ENCODE measurements around the gene LDB3.

LDB3 gene

DNA sequence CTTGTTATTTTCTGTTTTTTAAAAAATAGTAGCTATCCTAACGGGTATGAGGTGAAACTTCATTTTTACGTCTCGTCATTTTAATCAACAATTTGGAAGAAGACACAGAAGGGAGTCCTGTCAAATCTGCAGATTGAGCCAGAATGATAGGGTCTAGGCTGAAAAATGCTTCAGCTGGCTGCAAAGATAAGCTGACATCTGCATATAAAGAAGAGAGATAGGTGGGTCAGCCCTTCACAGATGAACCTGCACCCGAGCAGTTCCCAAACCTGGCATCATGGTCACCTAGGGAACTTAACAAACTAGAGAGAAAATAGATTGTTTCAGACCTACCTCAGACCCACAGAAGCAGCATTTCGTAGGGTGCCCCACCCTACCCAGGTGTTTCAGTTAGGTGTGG is 52.9 kb downstream of the LDB3 start:
- no peak for DNase-seq (ENCODE audit: extremely low spot score)
- POLR2A ChIA-PET, result interaction anchor here (1.1 kb wide), 1 partner anchor 35 kb away, joined by 6 read pairs; the partner anchor contains the start of gene BMPR1A
- TF ChIP-seq L3MBTL2 (conservative IDR thresholded peaks at IDR 0.05), result no peak
- no peak for TF ChIP-seq BHLHE40 (IDR thresholded peaks at IDR 0.05; ENCODE audit: borderline replicate concordance)
- no peak for TF ChIP-seq ELF4 (IDR thresholded peaks at IDR 0.05)
- TF ChIP-seq FOXA1 (IDR thresholded peaks at IDR 0.05), result no peak
- TF ChIP-seq HDGF (IDR thresholded peaks at IDR 0.05; ENCODE audit: borderline replicate concordance), result no peak
- TF ChIP-seq SUZ12 (IDR thresholded peaks at IDR 0.05), result no peak
- no peak for TF ChIP-seq ZNF384 (IDR thresholded peaks at IDR 0.05)
- TF ChIP-seq NFRKB (IDR thresholded peaks at IDR 0.05), result no peak
- no peak for TF ChIP-seq LEF1 (IDR thresholded peaks at IDR 0.05; ENCODE audit: borderline replicate concordance)
- no peak for TF ChIP-seq FOXM1 (IDR thresholded peaks at IDR 0.05; ENCODE audit: borderline replicate concordance)
- no peak for TF ChIP-seq FOXK2 (IDR thresholded peaks at IDR 0.05)
- no peak for TF ChIP-seq TARDBP (IDR thresholded peaks at IDR 0.05)
- no peak for TF ChIP-seq CTBP1 (IDR thresholded peaks at IDR 0.05; ENCODE audit: borderline replicate concordance)
- TF ChIP-seq SP1 (IDR thresholded peaks at IDR 0.05), result no peak
- CTCF ChIA-PET, result interaction anchor here (0.6 kb wide), 1 partner anchor 109 kb away, joined by 4 read pairs; no protein-coding TSS in a partner anchor

DNA sequence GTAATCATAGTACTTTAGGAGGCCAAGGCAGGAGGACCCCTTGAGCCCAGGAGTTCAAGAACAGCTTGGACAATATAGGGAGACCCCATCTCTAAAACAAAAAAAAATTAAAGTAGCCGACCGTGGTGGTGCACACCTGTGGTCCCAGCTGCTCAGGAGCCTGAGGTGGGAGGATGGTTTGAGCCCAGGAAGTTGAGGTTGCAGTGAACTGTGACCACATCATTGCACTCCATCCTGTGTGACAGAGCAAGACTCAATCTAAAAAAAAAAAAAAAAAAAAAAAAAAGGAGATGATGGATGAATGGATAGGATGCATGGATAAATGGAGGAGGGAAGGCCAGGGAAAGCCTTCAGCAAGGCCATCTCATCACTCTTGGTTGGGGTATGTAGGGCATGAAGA is 54.7 kb downstream of the LDB3 start:
- TF ChIP-seq PKNOX1 (IDR thresholded peaks at IDR 0.05) (no peak), CTBP1 (IDR thresholded peaks at IDR 0.05; ENCODE audit: borderline replicate concordance) (no peak), ZNF384 (IDR thresholded peaks at IDR 0.05) (no peak), ARNT (IDR thresholded peaks at IDR 0.05) (no peak), FOXK2 (IDR thresholded peaks at IDR 0.05) (no peak)
- ChIA-PET CTCF (no interaction called here), POLR2A (no interaction called here)
- DNase-seq (ENCODE audit: extremely low spot score), result no peak

- DNase-seq (ENCODE audit: extremely low spot score), result no peak
- ChIA-PET CTCF (no interaction called here), POLR2A (no interaction called here)
- no peak for TF ChIP-seq HDGF (IDR thresholded peaks at IDR 0.05; ENCODE audit: borderline replicate concordance)
- no peak for TF ChIP-seq FOXK2 (IDR thresholded peaks at IDR 0.05)
- no peak for TF ChIP-seq SUZ12 (IDR thresholded peaks at IDR 0.05)
- TF ChIP-seq LEF1 (IDR thresholded peaks at IDR 0.05; ENCODE audit: borderline replicate concordance), result no peak
- no peak for TF ChIP-seq BHLHE40 (IDR thresholded peaks at IDR 0.05; ENCODE audit: borderline replicate concordance)
- TF ChIP-seq ZNF384 (IDR thresholded peaks at IDR 0.05), result no peak
- TF ChIP-seq CTBP1 (IDR thresholded peaks at IDR 0.05; ENCODE audit: borderline replicate concordance), result no peak
- no peak for TF ChIP-seq L3MBTL2 (conservative IDR thresholded peaks at IDR 0.05)
- TF ChIP-seq TARDBP (IDR thresholded peaks at IDR 0.05), result no peak
- no peak for TF ChIP-seq SP1 (IDR thresholded peaks at IDR 0.05)
- no peak for TF ChIP-seq ARNT (IDR thresholded peaks at IDR 0.05)
- no peak for TF ChIP-seq NFRKB (IDR thresholded peaks at IDR 0.05)
- no peak for TF ChIP-seq FOXA1 (IDR thresholded peaks at IDR 0.05)
Measured at GRCh38 chr10:86724445-86724844, 56.1 kb downstream of the LDB3 start.

- POLR2A ChIA-PET, result no interaction called here
- CTCF ChIA-PET, result no interaction called here
- no peak for DNase-seq (ENCODE audit: extremely low spot score)
- TF ChIP-seq L3MBTL2 (conservative IDR thresholded peaks at IDR 0.05), result no peak
- no peak for TF ChIP-seq CTBP1 (IDR thresholded peaks at IDR 0.05; ENCODE audit: borderline replicate concordance)
- no peak for TF ChIP-seq FOXM1 (IDR thresholded peaks at IDR 0.05; ENCODE audit: borderline replicate concordance)
Measured at GRCh38 chr10:86725980-86726676, 57.8 kb downstream of the LDB3 start.

- CTCF ChIA-PET, result no interaction called here
- DNase-seq (ENCODE audit: extremely low spot score), result no peak
- no peak for TF ChIP-seq SUZ12 (IDR thresholded peaks at IDR 0.05)
- TF ChIP-seq BHLHE40 (IDR thresholded peaks at IDR 0.05; ENCODE audit: borderline replicate concordance), result no peak
- TF ChIP-seq FOXM1 (IDR thresholded peaks at IDR 0.05; ENCODE audit: borderline replicate concordance), result no peak
- TF ChIP-seq PKNOX1 (IDR thresholded peaks at IDR 0.05), result no peak
- TF ChIP-seq FOXK2 (IDR thresholded peaks at IDR 0.05), result no peak
- no peak for TF ChIP-seq CTBP1 (IDR thresholded peaks at IDR 0.05; ENCODE audit: borderline replicate concordance)
- TF ChIP-seq ELF4 (IDR thresholded peaks at IDR 0.05), result no peak
- no peak for TF ChIP-seq FOXA1 (IDR thresholded peaks at IDR 0.05)
- no peak for TF ChIP-seq L3MBTL2 (conservative IDR thresholded peaks at IDR 0.05)
- no peak for TF ChIP-seq NFRKB (IDR thresholded peaks at IDR 0.05)
- TF ChIP-seq HDGF (IDR thresholded peaks at IDR 0.05; ENCODE audit: borderline replicate concordance), result no peak
- TF ChIP-seq SP1 (IDR thresholded peaks at IDR 0.05), result no peak
- TF ChIP-seq TARDBP (IDR thresholded peaks at IDR 0.05), result no peak
Measured at GRCh38 chr10:86726677-86726999, 58.3 kb downstream of the LDB3 start.

GRCh38 chr10:86727470-86727869 is 59.2 kb downstream of the LDB3 start:
- ChIA-PET POLR2A (no interaction called here), CTCF (no interaction called here)
- no peak for TF ChIP-seq BHLHE40 (IDR thresholded peaks at IDR 0.05; ENCODE audit: borderline replicate concordance)
- TF ChIP-seq PKNOX1 (IDR thresholded peaks at IDR 0.05), result peak; percentile 80
- DNase-seq (ENCODE audit: extremely low spot score), result no peak

More at GRCh38 chr10:86726677-86726999, 58.3 kb downstream of the LDB3 start:
- POLR2A ChIA-PET, result no interaction called here

DNA sequence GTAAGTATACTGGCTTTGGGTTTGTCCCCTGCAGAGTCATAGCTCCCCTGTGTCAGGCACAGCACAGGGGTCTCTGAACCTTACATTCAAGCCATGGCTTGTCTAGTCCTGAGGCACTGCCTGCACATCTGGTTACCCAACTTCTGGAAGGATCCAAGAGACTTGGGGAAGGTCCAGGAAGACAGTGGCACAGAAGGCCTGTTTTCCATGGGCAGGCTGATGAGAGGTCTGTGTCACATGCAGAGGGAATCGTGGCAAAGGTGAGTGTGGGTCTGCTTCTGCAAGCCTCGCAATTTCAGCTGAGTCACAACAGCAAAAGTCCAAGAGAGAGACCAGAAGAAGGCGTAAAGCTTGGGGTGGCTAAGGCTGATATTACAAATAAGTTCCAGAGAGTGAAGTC is 59.7 kb downstream of the LDB3 start:
- no peak for DNase-seq (ENCODE audit: extremely low spot score)
- no peak for TF ChIP-seq FOXK2 (IDR thresholded peaks at IDR 0.05)
- no peak for TF ChIP-seq NFRKB (IDR thresholded peaks at IDR 0.05)
- TF ChIP-seq ARNT (IDR thresholded peaks at IDR 0.05), result no peak
- TF ChIP-seq PKNOX1 (IDR thresholded peaks at IDR 0.05), result no peak
- TF ChIP-seq BHLHE40 (IDR thresholded peaks at IDR 0.05; ENCODE audit: borderline replicate concordance), result no peak
- TF ChIP-seq HDGF (IDR thresholded peaks at IDR 0.05; ENCODE audit: borderline replicate concordance), result no peak
- no peak for TF ChIP-seq SP1 (IDR thresholded peaks at IDR 0.05)
- ChIA-PET POLR2A (no interaction called here), CTCF (no interaction called here)

Measured in HEK293T (cell line).